ENCODE measurements around the gene CSTPP1.

DNA sequence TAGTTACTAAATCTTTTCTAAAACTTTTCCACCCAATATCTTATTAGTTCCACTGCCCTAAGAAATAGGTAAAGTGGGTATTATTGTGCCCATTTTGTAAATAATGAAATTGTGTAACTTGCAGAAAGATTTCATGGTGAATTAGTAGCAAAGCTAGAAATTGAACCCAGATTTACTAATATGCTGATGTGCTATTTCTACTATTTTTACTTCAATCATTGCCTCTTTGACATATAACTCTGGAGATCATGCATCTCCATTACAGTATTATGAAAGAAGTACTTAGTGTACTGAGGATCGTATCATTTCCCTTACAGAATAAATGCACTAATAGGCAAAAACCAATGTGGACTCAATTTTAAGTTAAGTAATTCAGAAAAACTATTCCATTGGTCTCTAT is 119.0 kb downstream of the CSTPP1 start:
- TF ChIP-seq EZH2 (IDR thresholded peaks at IDR 0.05; ENCODE audit: borderline replicate concordance, insufficient read depth, low read length, poor library complexity, severe bottlenecking): no peak
- no peak for TF ChIP-seq EP300 (conservative IDR thresholded peaks at IDR 0.05; ENCODE audit: poor library complexity, severe bottlenecking)
